Vagina (tissue), 2 donors: ENCODE data around the gene JADE1.

Experiments used
- CTCF ChIP-seq, 3 experiments: fragments of 450-650 bp in 2 of 3; fragments of 200-600 bp in 1 of 3; sonication (generic) in 1 of 3; IDR thresholded peaks; one replicate each; pipeline ENCODE4 v1.5.1; 2017 to 2019; ENCODE audit warnings: antibody characterized with exemption in 3 of 3, mild to moderate bottlenecking in 2 of 3, moderate library complexity in 2 of 3
- POLR2AphosphoS5 ChIP-seq, 2 donors: sonication (generic); formaldehyde crosslinking; IDR thresholded peaks; one replicate each; pipeline ENCODE4 v1.9.0; 2017; ENCODE audit warnings: antibody characterized with exemption in 2 of 2, mild to moderate bottlenecking in 2 of 2, low read depth in 1 of 2; ENCODE audit not compliant: insufficient read depth in 1 of 2

DNA sequence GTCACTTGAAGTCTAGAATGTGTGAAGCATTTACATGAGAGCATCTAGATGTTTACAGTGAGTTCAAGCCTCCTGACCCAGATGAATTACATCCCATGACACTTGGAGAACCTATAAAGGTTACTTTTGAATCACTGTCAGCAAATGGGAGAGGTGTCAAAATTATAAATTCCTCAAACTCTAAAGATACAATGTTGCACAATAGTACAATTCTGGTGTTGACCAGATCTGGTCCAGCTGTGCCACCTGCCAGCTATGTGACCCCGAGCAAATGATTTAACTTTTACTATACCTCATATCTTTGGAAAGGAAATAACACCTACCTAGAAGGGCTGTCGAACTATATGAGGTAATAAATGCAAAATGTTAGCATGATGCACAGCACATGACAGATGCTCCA lies 69.8 kb downstream of the JADE1 start:
- no peak for TF ChIP-seq POLR2AphosphoS5 (IDR thresholded peaks at IDR 0.05; ENCODE audit: insufficient read depth in 1 of 2, low read depth in 1 of 2)
- no peak for TF ChIP-seq CTCF (IDR thresholded peaks at IDR 0.05)
